ENCODE results near the gene EML1.
A peak's percentile ranks its signal among the peaks of the same experiment; 100 is the strongest.

Gene EML1

GRCh38 chr14:99803803-99804202 lies 10.6 kb downstream of the EML1 start:
- no peak for DNase-seq (ENCODE audit: low read depth)

- no peak for DNase-seq (ENCODE audit: low read depth)
Observed at GRCh38 chr14:99805757-99806439, 12.7 kb downstream of the EML1 start.

GRCh38 chr14:99806836-99807235 lies 13.6 kb downstream of the EML1 start:
- no peak for DNase-seq (ENCODE audit: low read depth)

- peak; percentile 29 for DNase-seq (ENCODE audit: low read depth)
Observed at GRCh38 chr14:99807413-99808153, 14.4 kb downstream of the EML1 start.

GRCh38 chr14:99808154-99808505 lies 14.9 kb downstream of the EML1 start:
- no peak for DNase-seq (ENCODE audit: low read depth)

- DNase-seq (ENCODE audit: low read depth) = peak; percentile 3
Observed at GRCh38 chr14:99808515-99808914, 15.3 kb downstream of the EML1 start.

- DNase-seq (ENCODE audit: low read depth) = peak; percentile 80
Observed at GRCh38 chr14:99809360-99809759, 16.1 kb downstream of the EML1 start.

- no peak for DNase-seq (ENCODE audit: low read depth)
Observed at GRCh38 chr14:99809859-99810558, 16.8 kb downstream of the EML1 start.

- no peak for DNase-seq (ENCODE audit: low read depth)
Observed at GRCh38 chr14:99810559-99810874, 17.3 kb downstream of the EML1 start.

- DNase-seq (ENCODE audit: low read depth) = no peak
Observed at GRCh38 chr14:99812096-99812750, 19.0 kb downstream of the EML1 start.

- DNase-seq (ENCODE audit: low read depth) = no peak
Observed at GRCh38 chr14:99812892-99813291, 19.7 kb downstream of the EML1 start.

- no peak for DNase-seq (ENCODE audit: low read depth)
Observed at GRCh38 chr14:99815696-99816095, 22.5 kb downstream of the EML1 start.

- no peak for DNase-seq (ENCODE audit: low read depth)
Observed at GRCh38 chr14:99816217-99816616, 23.0 kb downstream of the EML1 start.

GRCh38 chr14:99816642-99817041 lies 23.4 kb downstream of the EML1 start:
- DNase-seq (ENCODE audit: low read depth) = no peak

GRCh38 chr14:99817331-99817730 lies 24.1 kb downstream of the EML1 start:
- DNase-seq (ENCODE audit: low read depth) = no peak

GRCh38 chr14:99818503-99819036 lies 25.4 kb downstream of the EML1 start:
- DNase-seq (ENCODE audit: low read depth) = no peak

GRCh38 chr14:99819514-99819913 lies 26.3 kb downstream of the EML1 start:
- no peak for DNase-seq (ENCODE audit: low read depth)

- DNase-seq (ENCODE audit: low read depth) = no peak
Observed at GRCh38 chr14:99820702-99821331, 27.6 kb downstream of the EML1 start.

GRCh38 chr14:99821519-99822508 lies 28.6 kb downstream of the EML1 start:
- DNase-seq (ENCODE audit: low read depth) = peak; percentile 93

- DNase-seq (ENCODE audit: low read depth) = no peak
Observed at GRCh38 chr14:99822800-99823455, 29.7 kb downstream of the EML1 start.

Data from EH (cell line).